Neural cell (in vitro differentiated cells): ENCODE measurements around the gene NACA.

ENCODE experiments used
- CTCF ChIP-seq: fragments of 450-650 bp; IDR thresholded peaks from 2 replicates; pipeline ENCODE4 v1.5.1; 2014; ENCODE audit warnings: antibody characterized with exemption, mild to moderate bottlenecking, moderate library complexity; ENCODE audit not compliant: poor library complexity, severe bottlenecking
- EP300 ChIP-seq: fragments of 450-650 bp; conservative IDR thresholded peaks from 2 replicates; pipeline ENCODE4 v1.6.1; 2014; ENCODE audit warnings: antibody characterized with exemption, mild to moderate bottlenecking, moderate library complexity; ENCODE audit not compliant: poor library complexity, severe bottlenecking
- EZH2 ChIP-seq: fragments of 200-600, 300-800 bp; shearing (Covaris generic), sonication (generic); IDR thresholded peaks from 2 replicates; pipeline ENCODE4 v1.6.1; 2014; ENCODE audit warnings: antibody characterized with exemption, low read length, borderline replicate concordance, mild to moderate bottlenecking; ENCODE audit not compliant: insufficient read depth, poor library complexity, severe bottlenecking
- MXI1 ChIP-seq: fragments of 450-650 bp; conservative IDR thresholded peaks from 2 replicates; pipeline ENCODE4 v1.6.1; 2014; ENCODE audit warnings: antibody characterized with exemption, mild to moderate bottlenecking; ENCODE audit not compliant: poor library complexity, severe bottlenecking
- POLR2AphosphoS5 ChIP-seq: IDR thresholded peaks from 2 replicates; pipeline ENCODE4 v1.6.1; 2012
- RAD21 ChIP-seq: fragments of 450-650 bp; conservative IDR thresholded peaks from 2 replicates; pipeline ENCODE4 v1.6.1; 2014; ENCODE audit warnings: antibody characterized with exemption, mild to moderate bottlenecking, moderate library complexity
- REST ChIP-seq: IDR thresholded peaks from 2 replicates; pipeline ENCODE4 v1.6.1; 2012; ENCODE audit warnings: borderline replicate concordance
- SMC3 ChIP-seq: fragments of 450-650 bp; conservative IDR thresholded peaks from 2 replicates; pipeline ENCODE4 v1.6.1; 2014; ENCODE audit warnings: antibody characterized with exemption, mild to moderate bottlenecking, moderate library complexity; ENCODE audit not compliant: poor library complexity

DNA sequence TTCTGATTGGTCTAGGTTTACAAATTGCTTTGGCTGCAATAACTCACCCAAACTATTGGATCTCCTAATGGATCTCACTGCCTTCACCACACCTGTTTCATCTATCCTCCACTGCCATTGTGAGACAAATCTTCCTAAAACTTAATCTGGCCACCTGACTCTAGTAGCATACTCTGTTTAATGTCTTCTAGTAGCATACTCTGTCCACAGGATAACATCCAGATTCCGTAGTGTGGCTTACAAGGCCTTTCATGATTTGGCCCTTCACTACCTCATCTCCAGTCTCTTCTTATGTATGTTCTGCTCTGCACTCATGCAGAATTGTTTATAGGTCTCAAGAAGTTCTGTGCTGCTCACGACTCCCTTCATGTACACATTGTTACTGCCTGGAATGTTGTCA is 48.0 kb upstream of the NACA start:
- no peak for TF ChIP-seq CTCF
- no peak for TF ChIP-seq REST
- TF ChIP-seq EZH2: no peak
- TF ChIP-seq MXI1: no peak
- TF ChIP-seq POLR2AphosphoS5: no peak
- TF ChIP-seq EP300: no peak
- no peak for TF ChIP-seq RAD21
- no peak for TF ChIP-seq SMC3
